Neural crest cell (in vitro differentiated cells): ENCODE results near the gene CREB5. TPM values are rescaled to one million over a fixed set of nuclear protein-coding genes. Genes with fewer than 3 reads are reported as not detected.

Source experiments
- DNase-seq: peaks from one replicate; pipeline ENCODE4 v3.0.0; 2021; ENCODE audit warnings: low read depth, mixed read lengths, low spot score
- H3K27ac Mint-ChIP-seq: one replicate; pipeline ENCODE4 v1.8.0; 2021; ENCODE audit warnings: mild to moderate bottlenecking, mixed read lengths; ENCODE audit not compliant: unreplicated experiment
- H3K27me3 Mint-ChIP-seq: 2 replicates; pipeline ENCODE4 v1.8.0; 2021; ENCODE audit warnings: low read depth, mild to moderate bottlenecking, mixed read lengths
- H3K36me3 Mint-ChIP-seq: 2 replicates; pipeline ENCODE4 v1.8.0; 2021; ENCODE audit warnings: low read depth, mild to moderate bottlenecking, mixed read lengths
- H3K4me1 Mint-ChIP-seq: 2 replicates; pipeline ENCODE4 v1.8.0; 2021; ENCODE audit warnings: mixed read lengths
- H3K4me3 Mint-ChIP-seq: one replicate; pipeline ENCODE4 v1.8.0; 2021; ENCODE audit warnings: mild to moderate bottlenecking, mixed read lengths
- H3K9me3 Mint-ChIP-seq: 2 replicates; pipeline ENCODE4 v1.8.0; 2021; ENCODE audit warnings: mixed read lengths
- total RNA-seq: library from RNA; stranded (reverse); gene quantifications from 2 replicates; pipeline ENCODE4 v1.2.1, GENCODE V29; 2021
- TF ChIP-seq, protein P1 (sequence below): fragments of 200-600 bp; sonication (generic); conservative IDR thresholded peaks from 2 replicates; pipeline ENCODE4 v1.5.0; 2021; ENCODE audit warnings: antibody characterized with exemption, mild to moderate bottlenecking

The CREB5 gene
- total RNA-seq, 1 donor from 2014 or later = 8.3 TPM

DNA sequence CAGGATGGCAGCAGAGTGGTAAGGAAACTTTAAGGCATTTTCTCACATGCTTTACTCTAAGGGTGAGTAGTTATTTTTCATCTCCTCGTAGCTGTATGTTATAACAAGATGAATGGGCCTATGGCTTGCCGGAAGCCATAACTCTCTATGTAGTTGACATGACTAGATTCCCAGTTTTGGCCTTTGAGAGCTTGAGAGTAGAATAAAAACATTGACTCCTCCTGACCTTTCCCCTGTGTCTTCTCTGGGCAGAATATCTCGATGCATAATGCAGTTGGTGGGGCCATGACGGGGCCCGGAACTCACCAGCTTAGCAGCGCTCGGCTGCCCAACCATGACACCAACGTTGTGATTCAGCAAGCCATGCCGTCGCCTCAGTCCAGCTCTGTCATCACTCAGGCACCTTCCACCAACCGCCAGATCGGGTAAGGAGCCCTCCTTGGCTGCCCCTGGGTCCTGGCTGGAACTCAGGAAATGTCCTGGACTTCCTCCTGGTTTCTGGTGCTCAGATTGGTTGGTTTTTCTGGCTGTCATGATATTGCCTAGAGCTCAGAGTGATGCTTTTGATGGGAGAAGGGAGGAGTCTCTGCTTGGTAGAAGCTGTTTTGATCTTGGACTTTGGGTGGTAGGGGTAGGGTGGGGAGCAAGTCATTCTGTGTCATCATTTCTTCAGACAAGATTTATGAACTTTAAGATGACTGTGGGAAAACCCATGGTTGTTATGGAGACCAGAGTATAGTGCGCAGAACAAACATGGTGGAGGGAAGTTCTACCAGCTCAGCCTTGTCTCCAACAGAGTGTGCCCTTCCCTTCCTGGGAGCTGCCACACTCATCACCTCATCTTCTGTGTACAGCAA lies 158.0 kb downstream of the CREB5 start:
- Mint-ChIP-seq H3K27me3 (no peaks in the 10 kb centered on the region), H3K27ac (no peak overlapping the region), H3K9me3 (no peaks in the 10 kb centered on the region), H3K4me3 (no peak overlapping the region), H3K36me3 (no peaks in the 10 kb centered on the region), H3K4me1 (peaks cover 5% of the 10 kb centered on the region)
- TF ChIP-seq, protein P1, sequence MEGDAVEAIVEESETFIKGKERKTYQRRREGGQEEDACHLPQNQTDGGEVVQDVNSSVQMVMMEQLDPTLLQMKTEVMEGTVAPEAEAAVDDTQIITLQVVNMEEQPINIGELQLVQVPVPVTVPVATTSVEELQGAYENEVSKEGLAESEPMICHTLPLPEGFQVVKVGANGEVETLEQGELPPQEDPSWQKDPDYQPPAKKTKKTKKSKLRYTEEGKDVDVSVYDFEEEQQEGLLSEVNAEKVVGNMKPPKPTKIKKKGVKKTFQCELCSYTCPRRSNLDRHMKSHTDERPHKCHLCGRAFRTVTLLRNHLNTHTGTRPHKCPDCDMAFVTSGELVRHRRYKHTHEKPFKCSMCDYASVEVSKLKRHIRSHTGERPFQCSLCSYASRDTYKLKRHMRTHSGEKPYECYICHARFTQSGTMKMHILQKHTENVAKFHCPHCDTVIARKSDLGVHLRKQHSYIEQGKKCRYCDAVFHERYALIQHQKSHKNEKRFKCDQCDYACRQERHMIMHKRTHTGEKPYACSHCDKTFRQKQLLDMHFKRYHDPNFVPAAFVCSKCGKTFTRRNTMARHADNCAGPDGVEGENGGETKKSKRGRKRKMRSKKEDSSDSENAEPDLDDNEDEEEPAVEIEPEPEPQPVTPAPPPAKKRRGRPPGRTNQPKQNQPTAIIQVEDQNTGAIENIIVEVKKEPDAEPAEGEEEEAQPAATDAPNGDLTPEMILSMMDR = no peak
- no peak for DNase-seq

- H3K4me1 Mint-ChIP-seq = peaks cover 5% of the 10 kb centered on the region
- no peak overlapping the region for H3K27ac Mint-ChIP-seq
- H3K27me3 Mint-ChIP-seq = no peaks in the 10 kb centered on the region
- no peaks in the 10 kb centered on the region for H3K36me3 Mint-ChIP-seq
- no peaks in the 10 kb centered on the region for H3K9me3 Mint-ChIP-seq
- no peak overlapping the region for H3K4me3 Mint-ChIP-seq
- TF ChIP-seq, protein P1 = no peak
- no peak for DNase-seq
These were observed 158.6 kb downstream of the CREB5 start for GRCh38 chr7:28570970-28571288.

- Mint-ChIP-seq H3K4me1 (peaks cover 5% of the 10 kb centered on the region), H3K36me3 (no peaks in the 10 kb centered on the region), H3K27ac (no peak overlapping the region), H3K27me3 (no peaks in the 10 kb centered on the region), H3K4me3 (no peak overlapping the region), H3K9me3 (no peaks in the 10 kb centered on the region)
- DNase-seq = no peak
- TF ChIP-seq, protein P1 = no peak
These were observed 159.1 kb downstream of the CREB5 start for GRCh38 chr7:28571405-28571804.

DNA sequence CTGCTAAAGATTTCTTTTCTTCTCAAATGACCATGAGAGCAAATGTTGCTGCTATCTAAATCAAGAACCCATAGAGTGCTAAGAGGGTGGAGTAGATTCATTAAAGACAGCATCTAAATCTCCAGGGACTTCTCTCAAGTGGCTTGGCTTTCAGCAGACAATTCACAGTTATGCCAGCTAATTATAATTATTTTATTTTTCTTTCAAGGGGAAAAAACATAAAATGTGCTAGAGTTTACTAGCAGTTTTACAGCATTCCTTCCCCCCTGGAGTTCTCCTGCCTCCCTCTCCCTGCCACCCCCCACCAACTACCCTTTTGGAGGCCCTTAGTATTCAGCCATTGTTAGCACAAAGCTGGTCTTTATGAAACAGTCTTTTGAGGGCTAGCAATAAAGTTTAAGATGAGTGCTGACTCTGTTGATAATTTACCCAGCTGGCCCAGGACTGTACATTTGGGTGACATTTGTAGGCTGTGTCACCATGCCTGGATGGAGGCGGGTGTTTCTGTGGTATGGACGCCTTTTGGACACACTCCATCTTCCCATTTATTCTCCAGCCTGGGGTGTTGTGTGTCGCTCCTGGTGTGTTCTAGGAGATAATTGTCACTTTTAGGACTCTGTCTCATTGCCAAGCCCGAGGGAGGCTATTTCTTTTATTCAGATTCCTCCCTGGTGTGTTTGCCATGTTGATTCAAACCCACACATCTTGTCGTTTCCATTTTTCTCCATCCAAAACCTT lies 160.2 kb downstream of the CREB5 start:
- H3K4me3 Mint-ChIP-seq = no peak overlapping the region
- TF ChIP-seq, protein P1 = no peak
- H3K36me3 Mint-ChIP-seq = no peaks in the 10 kb centered on the region
- no peaks in the 10 kb centered on the region for H3K9me3 Mint-ChIP-seq
- no peak for DNase-seq
- H3K4me1 Mint-ChIP-seq = peaks cover 5% of the 10 kb centered on the region
- H3K27ac Mint-ChIP-seq = no peak overlapping the region
- no peaks in the 10 kb centered on the region for H3K27me3 Mint-ChIP-seq

GRCh38 chr7:28573059-28573553 lies 160.8 kb downstream of the CREB5 start:
- no peak overlapping the region for H3K4me3 Mint-ChIP-seq
- no peaks in the 10 kb centered on the region for H3K27me3 Mint-ChIP-seq
- no peak for DNase-seq
- H3K27ac Mint-ChIP-seq = no peak overlapping the region
- TF ChIP-seq, protein P1 = no peak
- peaks cover 5% of the 10 kb centered on the region for H3K4me1 Mint-ChIP-seq
- H3K9me3 Mint-ChIP-seq = no peaks in the 10 kb centered on the region
- H3K36me3 Mint-ChIP-seq = no peaks in the 10 kb centered on the region
